SK-N-SH (cell line): Measurements from ENCODE around the gene KICS2. TPM values are rescaled to one million over a fixed set of nuclear protein-coding genes. Genes with fewer than 3 reads are reported as not detected.
"Not testable (repeated sequence)": the region's sequence is repeated elsewhere in the genome, so short reads cannot be mapped to it uniquely, and the experiment has no call there.

Experiments
- CTCF ChIA-PET: fragments of 300-600, 350-600 bp; formaldehyde crosslinking; extraction: SDS; loops from one replicate; lab custom pipeline; 2021; lab: Yijun Ruan, JAX
- POLR2A ChIA-PET: fragments of 350-600 bp; sonication (Branson Sonifier 250); formaldehyde crosslinking; extraction: SDS; loops from one replicate; lab custom pipeline; 2020; ENCODE audit warnings: antibody characterized with exemption, inconsistent platforms; lab: Yijun Ruan, JAX
- DNase-seq: peaks from one replicate; pipeline ENCODE4 v3.0.0; 2012
- H2AFZ ChIP-seq: fragments of 200-600 bp; sonication (generic); 2 replicates; pipeline ENCODE4 v1.8.1; 2016; ENCODE audit warnings: antibody characterized with exemption, mild to moderate bottlenecking, low read depth
- H3F3A ChIP-seq: fragments of 200-600 bp; sonication (generic); replicated peaks from 2 replicates; pipeline ENCODE3; 2016; ENCODE audit warnings: antibody characterized with exemption, mild to moderate bottlenecking; ENCODE audit not compliant: insufficient read depth
- H3K27ac ChIP-seq, 2 experiments: fragments of 200-500 bp in 1 of 2; fragments of 200-600 bp in 1 of 2; sonication (Bioruptor generic) in 1 of 2; sonication (generic), shearing (Covaris generic) in 1 of 2; 2 replicates each; pipeline versions ENCODE4 v1.5.1 to v1.6.1; 2014 to 2016; ENCODE audit warnings: low read depth in 2 of 2, inconsistent platforms in 1 of 2, low read length in 1 of 2, mild to moderate bottlenecking in 1 of 2, mixed read lengths in 1 of 2
- H3K27me3 ChIP-seq: fragments of 200-600 bp; sonication (generic), shearing (Covaris generic); 2 replicates; pipeline ENCODE4 v1.6.1; 2016; ENCODE audit warnings: mixed run types; ENCODE audit not compliant: insufficient read depth
- H3K36me3 ChIP-seq, 2 experiments: fragments of 200-500 bp in 1 of 2; fragments of 200-600 bp in 1 of 2; sonication (Bioruptor generic) in 1 of 2; sonication (generic) in 1 of 2; replicated peaks in 1 of 2; 2 replicates each; pipeline versions ENCODE3 to v1.5.1; 2014 to 2016; ENCODE audit warnings: low read length in 1 of 2, mild to moderate bottlenecking in 1 of 2; ENCODE audit not compliant: insufficient read depth in 2 of 2, control insufficient read depth in 1 of 2
- H3K4me1 ChIP-seq, 2 experiments: fragments of 200-500 bp in 1 of 2; fragments of 200-600 bp in 1 of 2; sonication (Bioruptor generic) in 1 of 2; sonication (generic), shearing (Covaris generic) in 1 of 2; 2 replicates each; pipeline versions ENCODE4 v1.5.1 to v1.6.1; 2014 to 2016; ENCODE audit warnings: low read depth in 1 of 2, low read length in 1 of 2, mixed run types in 1 of 2; ENCODE audit not compliant: insufficient read depth in 2 of 2, control insufficient read depth in 1 of 2
- H3K4me2 ChIP-seq: fragments of 200-600 bp; sonication (generic), shearing (Covaris generic); 2 replicates; pipeline ENCODE4 v1.6.1; 2017; ENCODE audit warnings: mixed run types
- H3K4me3 ChIP-seq, 2 experiments: fragments of 200-500 bp in 1 of 2; fragments of 200-600 bp in 1 of 2; sonication (Bioruptor generic) in 1 of 2; sonication (generic), shearing (Covaris generic) in 1 of 2; 2 replicates each; pipeline versions ENCODE4 v1.5.1 to v1.8.1; 2014 to 2016; ENCODE audit warnings: low read depth in 2 of 2, inconsistent platforms in 1 of 2, low read length in 1 of 2, mild to moderate bottlenecking in 1 of 2, mixed read lengths in 1 of 2, moderate library complexity in 1 of 2
- H3K79me2 ChIP-seq: fragments of 200-600 bp; sonication (generic); 2 replicates; pipeline ENCODE4 v1.8.1; 2017; ENCODE audit warnings: mild to moderate bottlenecking; ENCODE audit not compliant: insufficient read depth
- H3K9ac ChIP-seq: fragments of 200-600 bp; sonication (generic); 2 replicates; pipeline ENCODE4 v1.6.1; 2017; ENCODE audit warnings: mixed run types
- H3K9me2 ChIP-seq: fragments of 200-600 bp; sonication (generic); 2 replicates; pipeline ENCODE4 v1.6.1; 2017; ENCODE audit warnings: mixed run types
- H3K9me3 ChIP-seq: fragments of 200-600 bp; sonication (generic); 2 replicates; pipeline ENCODE4 v1.6.1; 2017; ENCODE audit warnings: mixed run types, mild to moderate bottlenecking, moderate library complexity
- H4K20me1 ChIP-seq: fragments of 200-600 bp; sonication (generic); 2 replicates; pipeline ENCODE4 v1.6.1; 2017; ENCODE audit warnings: mild to moderate bottlenecking, mixed run types; ENCODE audit not compliant: insufficient read depth
- CHD2 ChIP-seq: fragments of 150-350 bp; IDR thresholded peaks from 2 replicates; pipeline ENCODE4 v1.6.1; 2018; ENCODE audit warnings: low read length; ENCODE audit not compliant: partially characterized antibody
- CTCF ChIP-seq: fragments of 200-600 bp; sonication (generic); IDR thresholded peaks from 2 replicates; pipeline ENCODE4 v1.6.1; 2017; ENCODE audit warnings: antibody characterized with exemption, mild to moderate bottlenecking, moderate library complexity
- EP300 ChIP-seq, 2 experiments: IDR thresholded peaks; 2 replicates each; pipeline versions ENCODE4 v1.4.0 to v1.6.1; 2012; ENCODE audit warnings: borderline replicate concordance in 1 of 2, low read depth in 1 of 2, low read length in 1 of 2
- EZH2phosphoT487 ChIP-seq: fragments of 200-600 bp; sonication (generic); IDR thresholded peaks from 2 replicates; pipeline ENCODE4 v1.6.1; 2017; ENCODE audit warnings: low read depth, mixed run types, mild to moderate bottlenecking, antibody characterized with exemption, moderate library complexity, borderline replicate concordance
- GABPA ChIP-seq: IDR thresholded peaks from 2 replicates; pipeline ENCODE4 v1.4.0; 2012; ENCODE audit warnings: low read depth, mild to moderate bottlenecking
- GATA2 ChIP-seq: sonication (generic); formaldehyde crosslinking; IDR thresholded peaks from 2 replicates; pipeline ENCODE4 v1.5.0; 2020; ENCODE audit warnings: mild to moderate bottlenecking, missing genetic modification reagents
- IRF3 ChIP-seq: fragments of 150-350 bp; IDR thresholded peaks from 2 replicates; pipeline ENCODE4 v1.6.1; 2016; ENCODE audit warnings: mild to moderate bottlenecking, low read depth, low read length
- JUND ChIP-seq: IDR thresholded peaks from 2 replicates; pipeline ENCODE4 v1.4.0; 2012
- MAX ChIP-seq: IDR thresholded peaks from 2 replicates; pipeline ENCODE4 v1.4.0; 2012; ENCODE audit warnings: low read depth
- MEF2A ChIP-seq: IDR thresholded peaks from 2 replicates; pipeline ENCODE4 v1.4.0; 2012; ENCODE audit warnings: low read depth, borderline replicate concordance
- PBX3 ChIP-seq: IDR thresholded peaks from 2 replicates; pipeline ENCODE4; 2012
- POLR2AphosphoS5 ChIP-seq: IDR thresholded peaks from 2 replicates; pipeline ENCODE4 v1.6.1; 2012; ENCODE audit warnings: low read depth, low read length
- RCOR1 ChIP-seq: fragments of 150-350 bp; IDR thresholded peaks from 2 replicates; pipeline ENCODE4 v1.6.1; 2017; ENCODE audit warnings: antibody characterized with exemption, low read length
- RFX5 ChIP-seq: IDR thresholded peaks from 2 replicates; pipeline ENCODE4 v1.6.1; 2012; ENCODE audit warnings: mild to moderate bottlenecking, improper control_type of control experiment, low read length
- RXRA ChIP-seq: IDR thresholded peaks from 2 replicates; pipeline ENCODE4 v1.4.0; 2012; ENCODE audit warnings: low read depth, mild to moderate bottlenecking, borderline replicate concordance
- TCF12 ChIP-seq: IDR thresholded peaks from 2 replicates; pipeline ENCODE4 v1.4.0; 2012
- TEAD4 ChIP-seq: IDR thresholded peaks from 2 replicates; pipeline ENCODE4 v1.4.0; 2012; ENCODE audit warnings: mild to moderate bottlenecking, borderline replicate concordance; ENCODE audit not compliant: insufficient read depth
- USF1 ChIP-seq: IDR thresholded peaks from 2 replicates; pipeline ENCODE4 v1.4.0; 2012; ENCODE audit warnings: low read depth, borderline replicate concordance
- USF2 ChIP-seq: fragments of 150-350 bp; IDR thresholded peaks from 2 replicates; pipeline ENCODE4 v1.6.1; 2017; ENCODE audit warnings: antibody characterized with exemption, low read length, low read depth, borderline replicate concordance
- WGBS: methylation state at CpG from one replicate; pipeline ENCODE4 v1.1.6; 2017; ENCODE audit warnings: low lambda C conversion rate; 5-methylcytosine and 5-hydroxymethylcytosine counted together
- polyA plus RNA-seq, 3 experiments: library from polyadenylated mRNA; depleted of rRNA; stranded (reverse); fragments of >200 nt; gene quantifications; 2 replicates each; pipeline ENCODE4 v1.2.3, GENCODE V29; 2012

The KICS2 gene
- polyA plus RNA-seq, 1 of the 3 experiments (the other 2 are of a cell fraction), result 4.1 TPM

GRCh38 chr12:64217643-64218042 lies 4.5 kb downstream of the KICS2 start:
- H3K27me3 ChIP-seq, H3K79me2 ChIP-seq, H3K4me2 ChIP-seq, H3K4me3 ChIP-seq, H3K9me3 ChIP-seq, H3K4me1 ChIP-seq, H2AFZ ChIP-seq, H4K20me1 ChIP-seq, H3K27ac ChIP-seq, DNase-seq, H3K9ac ChIP-seq, H3K9me2 ChIP-seq, POLR2A ChIA-PET, H3F3A ChIP-seq: not testable (repeated sequence)
- CTCF ChIA-PET, result interaction anchor here (0.8 to 2.7 kb wide), 3 partner anchors 36 to 373 kb away, joined by 3 to 7 read pairs (median 4); partner anchors contain the start of gene SRGAP1
- H3K36me3 ChIP-seq, result peaks cover 8 to 20% of the 10 kb centered on the region in 2 experiments
- 92% methylated on average over 7 of the region's 7 CpGs for WGBS

- TF ChIP-seq USF2 (no peak), MAX (no peak), CHD2 (no peak), EZH2phosphoT487 (no peak), RFX5 (no peak), GATA2 (no peak), TCF12 (no peak), RXRA (no peak), CTCF (no peak), EP300 (IDR thresholded peaks at IDR 0.05; ENCODE audit: borderline replicate concordance in 1 of 2, low read depth in 1 of 2, low read length in 1 of 2) (no peak), PBX3 (no peak), GABPA (no peak), JUND (no peak), USF1 (no peak), TEAD4 (no peak), MEF2A (no peak), RCOR1 (no peak), POLR2AphosphoS5 (no peak), IRF3 (no peak)
- Histone ChIP-seq H3K27me3 (no peaks in the 10 kb centered on the region), H3K4me3 (no peak overlapping the region), H3K4me2 (no peak overlapping the region), H3F3A (no peaks in the 10 kb centered on the region), H3K4me1 (peaks cover 5 to 6% of the 10 kb centered on the region in 2 experiments; a peak in 3 of 4 replicates), H2AFZ (no peak overlapping the region), H3K9me3 (no peaks in the 10 kb centered on the region), H3K27ac (no peak overlapping the region), H4K20me1 (no peaks in the 10 kb centered on the region), H3K9me2 (no peaks in the 10 kb centered on the region), H3K9ac (no peak overlapping the region), H3K79me2 (peaks cover 7% of the 10 kb centered on the region), H3K36me3 (peaks cover 14 to 27% of the 10 kb centered on the region in 2 experiments)
- POLR2A ChIA-PET, result no interaction called here
- CTCF ChIA-PET, result interaction anchor here (1.4 kb wide), 1 partner anchor 35 kb away, joined by 3 read pairs; no protein-coding TSS in a partner anchor
- no peak for DNase-seq
Measured at GRCh38 chr12:64216239-64216638, 5.9 kb downstream of the KICS2 start.
